H1 (cell line): ENCODE data around the gene BASP1. TPM values are rescaled to one million over a fixed set of nuclear protein-coding genes. Genes with fewer than 3 reads are reported as not detected.

Source experiments
- CBX8 ChIP-seq: fragments of 300-800, 300-1000 bp; sonication (generic); IDR thresholded peaks from 2 replicates; pipeline ENCODE4 v1.7.1; 2016; ENCODE audit warnings: low read depth, low read length, borderline replicate concordance
- FOSL1 ChIP-seq: IDR thresholded peaks from 2 replicates; pipeline ENCODE4 v1.6.1; 2011; ENCODE audit warnings: mild to moderate bottlenecking, low read depth, low read length, moderate library complexity; ENCODE audit not compliant: insufficient read depth
- HDAC6 ChIP-seq: IDR thresholded peaks from one replicate; pipeline ENCODE4 v1.7.1; 2012; ENCODE audit warnings: low read depth, mild to moderate bottlenecking, inconsistent platforms, low read length, moderate library complexity
- POLR2AphosphoS5 ChIP-seq: IDR thresholded peaks from 2 replicates; pipeline ENCODE4 v1.6.1; 2011; ENCODE audit warnings: low read depth, low read length
- YY1 ChIP-seq: IDR thresholded peaks from 2 replicates; pipeline ENCODE4 v1.6.1; 2011; ENCODE audit warnings: low read depth, mild to moderate bottlenecking, low read length
- polyA plus RNA-seq, 7 experiments: library from polyadenylated mRNA; depleted of rRNA in 3 of 7; stranded (reverse) in 5 of 7; unstranded in 2 of 7; fragments of >200 nt in 5 of 7; fragments of 200-250 nt in 2 of 7; gene quantifications; 1 replicate in 5 of 7; 2 replicates in 1 of 7; 4 replicates in 1 of 7; pipeline versions ENCODE4 v1.2.1 to v1.2.3, GENCODE V29; 2011 to 2013; ENCODE audit warnings: missing spikeins in 2 of 7, mixed read lengths in 2 of 7
- total RNA-seq: library from RNA; stranded (reverse); fragmentation: NEBNext Ultra II Directional; extraction: Animal tissue kit (Norgen Biotek cat#: 25700); gene quantifications from 2 replicates; pipeline ENCODE4 v1.2.1, GENCODE V29; 2021
- TF ChIP-seq, protein P1 (sequence below): fragments of 300-600 bp; sonication (generic); IDR thresholded peaks from 2 replicates; pipeline ENCODE4 v1.7.1; 2012; ENCODE audit warnings: low read length, moderate library complexity, mild to moderate bottlenecking, inconsistent platforms; ENCODE audit not compliant: insufficient replicate concordance

BASP1 gene
- total and polyA plus RNA-seq, 2 of the 8 experiments (the other 6 are each of a cell fraction or from before 2014, with no cell fraction given), result 95.2 to 104 TPM

DNA sequence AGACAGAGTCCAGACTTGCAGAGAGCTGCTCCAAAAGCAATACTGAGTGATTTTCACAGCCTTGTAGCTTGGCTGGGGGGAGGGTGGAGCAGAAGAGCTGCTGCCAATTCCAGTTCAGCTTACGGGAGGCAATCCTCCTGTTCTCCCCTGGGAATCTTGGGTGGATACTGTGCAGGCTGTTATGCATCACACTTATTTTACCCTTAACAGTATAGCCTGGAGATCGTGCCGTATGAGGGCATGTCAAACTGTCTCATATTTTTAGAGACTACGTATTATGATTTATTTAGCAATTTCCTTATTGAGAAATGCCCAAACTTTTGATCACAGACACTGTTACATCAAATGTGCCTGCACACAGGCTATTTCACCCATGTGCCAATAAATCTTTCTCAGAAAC is 85.2 kb downstream of the BASP1 start (continued):
- TF ChIP-seq HDAC6 (no peak), YY1 (no peak), CBX8 (no peak), FOSL1 (no peak), POLR2AphosphoS5 (no peak)
- TF ChIP-seq, protein P1, sequence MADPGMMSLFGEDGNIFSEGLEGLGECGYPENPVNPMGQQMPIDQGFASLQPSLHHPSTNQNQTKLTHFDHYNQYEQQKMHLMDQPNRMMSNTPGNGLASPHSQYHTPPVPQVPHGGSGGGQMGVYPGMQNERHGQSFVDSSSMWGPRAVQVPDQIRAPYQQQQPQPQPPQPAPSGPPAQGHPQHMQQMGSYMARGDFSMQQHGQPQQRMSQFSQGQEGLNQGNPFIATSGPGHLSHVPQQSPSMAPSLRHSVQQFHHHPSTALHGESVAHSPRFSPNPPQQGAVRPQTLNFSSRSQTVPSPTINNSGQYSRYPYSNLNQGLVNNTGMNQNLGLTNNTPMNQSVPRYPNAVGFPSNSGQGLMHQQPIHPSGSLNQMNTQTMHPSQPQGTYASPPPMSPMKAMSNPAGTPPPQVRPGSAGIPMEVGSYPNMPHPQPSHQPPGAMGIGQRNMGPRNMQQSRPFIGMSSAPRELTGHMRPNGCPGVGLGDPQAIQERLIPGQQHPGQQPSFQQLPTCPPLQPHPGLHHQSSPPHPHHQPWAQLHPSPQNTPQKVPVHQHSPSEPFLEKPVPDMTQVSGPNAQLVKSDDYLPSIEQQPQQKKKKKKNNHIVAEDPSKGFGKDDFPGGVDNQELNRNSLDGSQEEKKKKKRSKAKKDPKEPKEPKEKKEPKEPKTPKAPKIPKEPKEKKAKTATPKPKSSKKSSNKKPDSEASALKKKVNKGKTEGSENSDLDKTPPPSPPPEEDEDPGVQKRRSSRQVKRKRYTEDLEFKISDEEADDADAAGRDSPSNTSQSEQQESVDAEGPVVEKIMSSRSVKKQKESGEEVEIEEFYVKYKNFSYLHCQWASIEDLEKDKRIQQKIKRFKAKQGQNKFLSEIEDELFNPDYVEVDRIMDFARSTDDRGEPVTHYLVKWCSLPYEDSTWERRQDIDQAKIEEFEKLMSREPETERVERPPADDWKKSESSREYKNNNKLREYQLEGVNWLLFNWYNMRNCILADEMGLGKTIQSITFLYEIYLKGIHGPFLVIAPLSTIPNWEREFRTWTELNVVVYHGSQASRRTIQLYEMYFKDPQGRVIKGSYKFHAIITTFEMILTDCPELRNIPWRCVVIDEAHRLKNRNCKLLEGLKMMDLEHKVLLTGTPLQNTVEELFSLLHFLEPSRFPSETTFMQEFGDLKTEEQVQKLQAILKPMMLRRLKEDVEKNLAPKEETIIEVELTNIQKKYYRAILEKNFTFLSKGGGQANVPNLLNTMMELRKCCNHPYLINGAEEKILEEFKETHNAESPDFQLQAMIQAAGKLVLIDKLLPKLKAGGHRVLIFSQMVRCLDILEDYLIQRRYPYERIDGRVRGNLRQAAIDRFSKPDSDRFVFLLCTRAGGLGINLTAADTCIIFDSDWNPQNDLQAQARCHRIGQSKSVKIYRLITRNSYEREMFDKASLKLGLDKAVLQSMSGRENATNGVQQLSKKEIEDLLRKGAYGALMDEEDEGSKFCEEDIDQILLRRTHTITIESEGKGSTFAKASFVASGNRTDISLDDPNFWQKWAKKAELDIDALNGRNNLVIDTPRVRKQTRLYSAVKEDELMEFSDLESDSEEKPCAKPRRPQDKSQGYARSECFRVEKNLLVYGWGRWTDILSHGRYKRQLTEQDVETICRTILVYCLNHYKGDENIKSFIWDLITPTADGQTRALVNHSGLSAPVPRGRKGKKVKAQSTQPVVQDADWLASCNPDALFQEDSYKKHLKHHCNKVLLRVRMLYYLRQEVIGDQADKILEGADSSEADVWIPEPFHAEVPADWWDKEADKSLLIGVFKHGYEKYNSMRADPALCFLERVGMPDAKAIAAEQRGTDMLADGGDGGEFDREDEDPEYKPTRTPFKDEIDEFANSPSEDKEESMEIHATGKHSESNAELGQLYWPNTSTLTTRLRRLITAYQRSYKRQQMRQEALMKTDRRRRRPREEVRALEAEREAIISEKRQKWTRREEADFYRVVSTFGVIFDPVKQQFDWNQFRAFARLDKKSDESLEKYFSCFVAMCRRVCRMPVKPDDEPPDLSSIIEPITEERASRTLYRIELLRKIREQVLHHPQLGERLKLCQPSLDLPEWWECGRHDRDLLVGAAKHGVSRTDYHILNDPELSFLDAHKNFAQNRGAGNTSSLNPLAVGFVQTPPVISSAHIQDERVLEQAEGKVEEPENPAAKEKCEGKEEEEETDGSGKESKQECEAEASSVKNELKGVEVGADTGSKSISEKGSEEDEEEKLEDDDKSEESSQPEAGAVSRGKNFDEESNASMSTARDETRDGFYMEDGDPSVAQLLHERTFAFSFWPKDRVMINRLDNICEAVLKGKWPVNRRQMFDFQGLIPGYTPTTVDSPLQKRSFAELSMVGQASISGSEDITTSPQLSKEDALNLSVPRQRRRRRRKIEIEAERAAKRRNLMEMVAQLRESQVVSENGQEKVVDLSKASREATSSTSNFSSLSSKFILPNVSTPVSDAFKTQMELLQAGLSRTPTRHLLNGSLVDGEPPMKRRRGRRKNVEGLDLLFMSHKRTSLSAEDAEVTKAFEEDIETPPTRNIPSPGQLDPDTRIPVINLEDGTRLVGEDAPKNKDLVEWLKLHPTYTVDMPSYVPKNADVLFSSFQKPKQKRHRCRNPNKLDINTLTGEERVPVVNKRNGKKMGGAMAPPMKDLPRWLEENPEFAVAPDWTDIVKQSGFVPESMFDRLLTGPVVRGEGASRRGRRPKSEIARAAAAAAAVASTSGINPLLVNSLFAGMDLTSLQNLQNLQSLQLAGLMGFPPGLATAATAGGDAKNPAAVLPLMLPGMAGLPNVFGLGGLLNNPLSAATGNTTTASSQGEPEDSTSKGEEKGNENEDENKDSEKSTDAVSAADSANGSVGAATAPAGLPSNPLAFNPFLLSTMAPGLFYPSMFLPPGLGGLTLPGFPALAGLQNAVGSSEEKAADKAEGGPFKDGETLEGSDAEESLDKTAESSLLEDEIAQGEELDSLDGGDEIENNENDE, result no peak
